ENCODE results near the gene STN1. TPM values are rescaled to one million over a fixed set of nuclear protein-coding genes. Genes with fewer than 3 reads are reported as not detected.

The STN1 gene
- total RNA-seq, 1 donor from 2014 or later, result 17.3 TPM

DNA sequence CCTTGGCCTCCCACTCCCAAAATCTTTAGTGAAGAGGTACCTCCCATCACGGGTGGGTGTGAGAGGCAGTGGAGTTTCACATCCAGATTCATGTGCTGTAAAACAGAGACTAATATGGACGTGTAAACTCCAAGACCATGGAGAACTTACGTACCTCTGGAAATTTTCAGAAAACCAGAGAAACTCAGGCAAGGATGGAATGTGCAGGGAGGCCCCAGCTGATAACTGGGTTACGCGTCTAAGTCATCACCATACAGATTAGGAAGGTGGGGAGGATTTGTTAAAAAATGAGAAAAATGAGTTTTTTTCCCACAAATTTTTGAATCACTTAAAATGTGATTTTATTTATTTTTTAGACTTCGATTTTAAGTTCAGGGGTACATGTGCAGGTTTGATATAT lies 16.3 kb upstream of the STN1 start:
- H3K27me3 Mint-ChIP-seq (ENCODE audit: low read depth, unreplicated experiment), result peaks cover 2% of the 10 kb centered on the region
- peaks cover 5% of the 10 kb centered on the region for H3K4me1 Mint-ChIP-seq (ENCODE audit: low read depth, unreplicated experiment)
- Histone ChIP-seq H3K79me2 (ENCODE audit: insufficient read depth, low read length) (no peaks in the 10 kb centered on the region), H3K4me2 (ENCODE audit: low read length) (no peak overlapping the region), H3K9ac (ENCODE audit: low read length) (no peak overlapping the region), H3K4me1 (ENCODE audit: insufficient read depth, low read length) (no peaks in the 10 kb centered on the region), H3K36me3 (ENCODE audit: insufficient read depth, low read length) (no peaks in the 10 kb centered on the region), H3K9me3 (ENCODE audit: insufficient read depth, low read depth, low read length) (no peaks in the 10 kb centered on the region), H3K27ac (ENCODE audit: low read depth, low read length) (no peak overlapping the region), H2AFZ (ENCODE audit: low read depth, low read length) (no peak overlapping the region), H3K27me3 (ENCODE audit: insufficient read depth, low read length) (no peaks in the 10 kb centered on the region), H3K4me3 (ENCODE audit: insufficient read depth, low read depth, low read length) (no peak overlapping the region), H4K20me1 (ENCODE audit: insufficient read depth, low read length) (no peaks in the 10 kb centered on the region)
- no peak overlapping the region for H3K27ac Mint-ChIP-seq (ENCODE audit: unreplicated experiment)
- FAIRE-seq (no peak), DNase-seq (ENCODE audit: low read depth) (no peak)
- no peak for TF ChIP-seq EZH2 (IDR thresholded peaks at IDR 0.05; ENCODE audit: insufficient read depth, low read length)
- TF ChIP-seq, protein P1, sequence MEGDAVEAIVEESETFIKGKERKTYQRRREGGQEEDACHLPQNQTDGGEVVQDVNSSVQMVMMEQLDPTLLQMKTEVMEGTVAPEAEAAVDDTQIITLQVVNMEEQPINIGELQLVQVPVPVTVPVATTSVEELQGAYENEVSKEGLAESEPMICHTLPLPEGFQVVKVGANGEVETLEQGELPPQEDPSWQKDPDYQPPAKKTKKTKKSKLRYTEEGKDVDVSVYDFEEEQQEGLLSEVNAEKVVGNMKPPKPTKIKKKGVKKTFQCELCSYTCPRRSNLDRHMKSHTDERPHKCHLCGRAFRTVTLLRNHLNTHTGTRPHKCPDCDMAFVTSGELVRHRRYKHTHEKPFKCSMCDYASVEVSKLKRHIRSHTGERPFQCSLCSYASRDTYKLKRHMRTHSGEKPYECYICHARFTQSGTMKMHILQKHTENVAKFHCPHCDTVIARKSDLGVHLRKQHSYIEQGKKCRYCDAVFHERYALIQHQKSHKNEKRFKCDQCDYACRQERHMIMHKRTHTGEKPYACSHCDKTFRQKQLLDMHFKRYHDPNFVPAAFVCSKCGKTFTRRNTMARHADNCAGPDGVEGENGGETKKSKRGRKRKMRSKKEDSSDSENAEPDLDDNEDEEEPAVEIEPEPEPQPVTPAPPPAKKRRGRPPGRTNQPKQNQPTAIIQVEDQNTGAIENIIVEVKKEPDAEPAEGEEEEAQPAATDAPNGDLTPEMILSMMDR (IDR thresholded peaks at IDR 0.05; ENCODE audit: insufficient read depth, low read depth, low read length), result no peak
- H3K36me3 Mint-ChIP-seq (ENCODE audit: low read depth, unreplicated experiment), result no peaks in the 10 kb centered on the region
- no peak overlapping the region for H3K4me3 Mint-ChIP-seq (ENCODE audit: unreplicated experiment)
- H3K9me3 Mint-ChIP-seq (ENCODE audit: unreplicated experiment), result peaks cover 3% of the 10 kb centered on the region

DNA sequence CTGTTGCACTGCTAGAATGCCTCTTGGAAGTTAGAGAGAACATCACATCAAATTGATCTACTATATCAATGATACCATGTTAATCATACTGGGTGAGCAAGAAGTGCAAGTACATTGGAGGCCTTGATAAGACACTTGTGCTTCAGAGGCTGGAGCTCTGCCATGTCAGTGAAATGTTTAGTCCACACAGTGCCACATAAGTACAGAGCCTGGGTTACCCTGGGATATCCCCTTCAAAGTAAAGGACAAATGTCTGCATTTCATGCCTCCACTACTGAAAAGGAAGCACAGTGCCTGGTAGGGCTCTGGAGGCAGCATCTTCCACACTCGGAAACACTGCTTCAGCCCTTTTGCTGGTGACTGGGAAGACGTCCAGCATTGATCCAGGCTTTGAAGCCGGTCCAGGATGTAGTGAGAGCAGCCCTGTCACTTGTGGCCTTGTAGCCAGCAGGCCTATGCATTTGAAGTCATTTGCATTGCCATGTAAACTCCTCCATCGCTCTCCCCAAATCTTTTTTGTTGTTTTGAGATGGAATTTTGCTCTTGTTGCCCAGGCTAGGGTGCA lies 15.7 kb upstream of the STN1 start:
- Mint-ChIP-seq H3K27me3 (ENCODE audit: low read depth, unreplicated experiment) (peaks cover 2% of the 10 kb centered on the region), H3K27ac (ENCODE audit: unreplicated experiment) (no peak overlapping the region), H3K4me1 (ENCODE audit: low read depth, unreplicated experiment) (peaks cover 6% of the 10 kb centered on the region), H3K9me3 (ENCODE audit: unreplicated experiment) (peaks cover 3% of the 10 kb centered on the region), H3K4me3 (ENCODE audit: unreplicated experiment) (no peak overlapping the region), H3K36me3 (ENCODE audit: low read depth, unreplicated experiment) (no peaks in the 10 kb centered on the region)
- H3K9me3 ChIP-seq (ENCODE audit: insufficient read depth, low read depth, low read length), result no peaks in the 10 kb centered on the region
- H3K79me2 ChIP-seq (ENCODE audit: insufficient read depth, low read length), result no peaks in the 10 kb centered on the region
- H3K9ac ChIP-seq (ENCODE audit: low read length), result no peak overlapping the region
- H3K27me3 ChIP-seq (ENCODE audit: insufficient read depth, low read length), result no peaks in the 10 kb centered on the region
- H3K36me3 ChIP-seq (ENCODE audit: insufficient read depth, low read length), result no peaks in the 10 kb centered on the region
- DNase-seq (ENCODE audit: low read depth) (no peak), FAIRE-seq (no peak)
- no peak overlapping the region for H3K27ac ChIP-seq (ENCODE audit: low read depth, low read length)
- H2AFZ ChIP-seq (ENCODE audit: low read depth, low read length), result no peak overlapping the region
- H3K4me2 ChIP-seq (ENCODE audit: low read length), result no peak overlapping the region
- no peaks in the 10 kb centered on the region for H3K4me1 ChIP-seq (ENCODE audit: insufficient read depth, low read length)
- TF ChIP-seq EZH2 (IDR thresholded peaks at IDR 0.05; ENCODE audit: insufficient read depth, low read length), result no peak
- TF ChIP-seq, protein P1 (IDR thresholded peaks at IDR 0.05; ENCODE audit: insufficient read depth, low read depth, low read length), result no peak
- no peak overlapping the region for H3K4me3 ChIP-seq (ENCODE audit: insufficient read depth, low read depth, low read length)
- H4K20me1 ChIP-seq (ENCODE audit: insufficient read depth, low read length), result no peaks in the 10 kb centered on the region

DNA sequence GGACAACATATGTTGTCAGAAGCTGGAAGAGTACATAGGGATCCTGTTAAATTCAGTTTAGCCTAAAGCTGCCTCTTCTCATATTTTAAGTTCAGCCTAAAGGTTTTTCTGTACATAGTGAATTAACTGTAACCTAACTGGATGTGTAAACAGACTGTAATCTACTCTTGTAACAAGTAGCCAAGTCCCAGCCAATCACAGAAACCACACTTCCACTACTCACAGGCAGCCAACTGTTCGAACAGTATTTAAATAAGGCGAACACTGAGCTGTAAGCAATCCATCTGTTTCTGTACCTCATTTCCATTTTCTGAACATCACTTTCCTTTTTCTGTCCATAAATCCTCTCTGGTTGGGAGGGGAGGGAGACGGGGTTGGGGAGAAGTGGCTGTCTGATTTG lies 15.0 kb upstream of the STN1 start:
- no peak overlapping the region for H3K4me2 ChIP-seq (ENCODE audit: low read length)
- no peak overlapping the region for H3K27ac ChIP-seq (ENCODE audit: low read depth, low read length)
- no peak overlapping the region for H2AFZ ChIP-seq (ENCODE audit: low read depth, low read length)
- H3K36me3 Mint-ChIP-seq (ENCODE audit: low read depth, unreplicated experiment), result no peaks in the 10 kb centered on the region
- H3K4me1 Mint-ChIP-seq (ENCODE audit: low read depth, unreplicated experiment), result peaks cover 6% of the 10 kb centered on the region
- no peak overlapping the region for H3K4me3 ChIP-seq (ENCODE audit: insufficient read depth, low read depth, low read length)
- H4K20me1 ChIP-seq (ENCODE audit: insufficient read depth, low read length), result no peaks in the 10 kb centered on the region
- no peak overlapping the region for H3K27ac Mint-ChIP-seq (ENCODE audit: unreplicated experiment)
- FAIRE-seq, result no peak
- no peaks in the 10 kb centered on the region for H3K27me3 ChIP-seq (ENCODE audit: insufficient read depth, low read length)
- no peak overlapping the region for H3K4me3 Mint-ChIP-seq (ENCODE audit: unreplicated experiment)
- no peaks in the 10 kb centered on the region for H3K36me3 ChIP-seq (ENCODE audit: insufficient read depth, low read length)
- no peaks in the 10 kb centered on the region for H3K79me2 ChIP-seq (ENCODE audit: insufficient read depth, low read length)
- peaks cover 2% of the 10 kb centered on the region for H3K27me3 Mint-ChIP-seq (ENCODE audit: low read depth, unreplicated experiment)
- H3K9me3 Mint-ChIP-seq (ENCODE audit: unreplicated experiment), result peaks cover 3% of the 10 kb centered on the region
- H3K9ac ChIP-seq (ENCODE audit: low read length), result no peak overlapping the region
- no peaks in the 10 kb centered on the region for H3K9me3 ChIP-seq (ENCODE audit: insufficient read depth, low read depth, low read length)
- no peaks in the 10 kb centered on the region for H3K4me1 ChIP-seq (ENCODE audit: insufficient read depth, low read length)
- TF ChIP-seq EZH2 (IDR thresholded peaks at IDR 0.05; ENCODE audit: insufficient read depth, low read length), result no peak
- TF ChIP-seq, protein P1 (IDR thresholded peaks at IDR 0.05; ENCODE audit: insufficient read depth, low read depth, low read length), result no peak
- no peak for DNase-seq (ENCODE audit: low read depth)

Measured in astrocyte (in vitro differentiated cells and primary cell).